Skeletal muscle satellite cell (primary cell): ENCODE results near the gene NRF1.

ENCODE experiments used
- H3K27me3 ChIP-seq: 2 replicates; pipeline ENCODE4 v1.7.0; 2013; ENCODE audit warnings: low read length; ENCODE audit not compliant: control insufficient read depth, insufficient read depth
- H3K36me3 ChIP-seq: 2 replicates; pipeline ENCODE4 v1.7.0; 2013; ENCODE audit warnings: mild to moderate bottlenecking, control low read depth, low read length; ENCODE audit not compliant: insufficient read depth
- H3K4me1 ChIP-seq: 2 replicates; pipeline ENCODE4 v1.7.0; 2013; ENCODE audit warnings: low read length; ENCODE audit not compliant: control insufficient read depth, insufficient read depth
- H3K4me2 ChIP-seq: 2 replicates; pipeline ENCODE4 v1.7.0; 2013; ENCODE audit warnings: mild to moderate bottlenecking, low read length
- H3K4me3 ChIP-seq: 2 replicates; pipeline ENCODE4 v1.7.0; 2013; ENCODE audit warnings: low read length
- H3K9ac ChIP-seq: 2 replicates; pipeline ENCODE4 v1.7.0; 2013; ENCODE audit warnings: mild to moderate bottlenecking, low read depth, low read length, moderate library complexity
- H3K9me3 ChIP-seq: replicated peaks from 2 replicates; pipeline ENCODE4 v1.7.0; 2013; ENCODE audit warnings: mild to moderate bottlenecking, control low read depth, low read length

Gene NRF1

GRCh38 chr7:129769400-129769774 is 157.9 kb downstream of the NRF1 start:
- H3K4me2 ChIP-seq = no peak overlapping the region
- no peak overlapping the region for H3K4me3 ChIP-seq
- H3K9me3 ChIP-seq = no peaks in the 10 kb centered on the region
- H3K9ac ChIP-seq = no peak overlapping the region
- no peaks in the 10 kb centered on the region for H3K36me3 ChIP-seq
- H3K4me1 ChIP-seq = no peaks in the 10 kb centered on the region
- H3K27me3 ChIP-seq = peaks cover 16% of the 10 kb centered on the region

GRCh38 chr7:129769866-129770808 is 158.6 kb downstream of the NRF1 start:
- no peak overlapping the region for H3K9ac ChIP-seq
- no peaks in the 10 kb centered on the region for H3K36me3 ChIP-seq
- H3K4me2 ChIP-seq = no peak overlapping the region
- H3K27me3 ChIP-seq = peaks cover 18% of the 10 kb centered on the region
- no peaks in the 10 kb centered on the region for H3K4me1 ChIP-seq
- H3K4me3 ChIP-seq = no peak overlapping the region
- no peaks in the 10 kb centered on the region for H3K9me3 ChIP-seq

DNA sequence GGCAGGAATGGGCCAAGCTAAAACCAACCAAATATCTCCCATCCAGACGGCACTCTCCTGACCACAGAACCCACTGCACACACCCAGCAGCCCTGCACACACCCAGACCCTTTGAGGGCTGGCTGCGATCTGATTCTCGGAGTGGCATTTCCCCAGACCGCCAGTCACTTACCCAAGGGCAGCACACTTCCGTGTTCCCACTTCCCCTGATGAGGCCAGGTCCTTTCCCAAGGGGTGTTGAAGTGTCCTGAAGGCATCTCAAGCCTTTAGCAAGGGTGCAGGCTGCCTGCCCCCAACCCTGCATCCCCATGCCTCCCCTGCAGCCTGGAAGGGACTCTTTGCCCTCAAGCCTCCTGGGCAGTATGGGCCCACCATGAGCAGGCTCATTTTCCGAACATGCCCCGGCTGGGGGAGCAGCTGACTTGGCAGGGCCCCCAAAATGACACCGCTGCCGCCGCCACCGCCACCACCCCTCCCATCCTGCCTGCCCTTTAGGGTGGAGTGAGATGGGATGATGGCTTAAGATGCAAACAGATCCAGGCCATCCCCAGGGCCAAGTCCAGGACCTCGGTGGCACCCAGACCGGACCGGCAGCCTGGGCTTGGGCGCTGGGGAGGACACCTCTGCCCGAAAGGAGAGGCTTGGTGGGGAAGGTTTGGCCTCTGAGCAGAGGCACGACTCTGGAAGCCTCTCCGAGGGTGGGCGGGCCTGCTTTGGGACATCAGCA is 159.8 kb downstream of the NRF1 start:
- Histone ChIP-seq H3K4me3 (no peak overlapping the region), H3K9me3 (no peaks in the 10 kb centered on the region), H3K4me1 (no peaks in the 10 kb centered on the region), H3K36me3 (no peaks in the 10 kb centered on the region), H3K9ac (no peak overlapping the region), H3K27me3 (peaks cover 23% of the 10 kb centered on the region), H3K4me2 (no peak overlapping the region)

- Histone ChIP-seq H3K27me3 (peaks cover 25% of the 10 kb centered on the region), H3K4me3 (no peak overlapping the region)
Measured at GRCh38 chr7:129771928-129772479, 160.5 kb downstream of the NRF1 start.

GRCh38 chr7:129772646-129773280 is 161.2 kb downstream of the NRF1 start:
- Histone ChIP-seq H3K4me3 (no peak overlapping the region), H3K36me3 (no peaks in the 10 kb centered on the region), H3K9me3 (no peaks in the 10 kb centered on the region), H3K4me1 (no peaks in the 10 kb centered on the region), H3K27me3 (peaks cover 33% of the 10 kb centered on the region), H3K9ac (no peak overlapping the region), H3K4me2 (no peak overlapping the region)

More at GRCh38 chr7:129771928-129772479, 160.5 kb downstream of the NRF1 start:
- Histone ChIP-seq H3K9ac (no peak overlapping the region), H3K36me3 (no peaks in the 10 kb centered on the region), H3K9me3 (no peaks in the 10 kb centered on the region), H3K4me2 (no peak overlapping the region), H3K4me1 (no peaks in the 10 kb centered on the region)

DNA sequence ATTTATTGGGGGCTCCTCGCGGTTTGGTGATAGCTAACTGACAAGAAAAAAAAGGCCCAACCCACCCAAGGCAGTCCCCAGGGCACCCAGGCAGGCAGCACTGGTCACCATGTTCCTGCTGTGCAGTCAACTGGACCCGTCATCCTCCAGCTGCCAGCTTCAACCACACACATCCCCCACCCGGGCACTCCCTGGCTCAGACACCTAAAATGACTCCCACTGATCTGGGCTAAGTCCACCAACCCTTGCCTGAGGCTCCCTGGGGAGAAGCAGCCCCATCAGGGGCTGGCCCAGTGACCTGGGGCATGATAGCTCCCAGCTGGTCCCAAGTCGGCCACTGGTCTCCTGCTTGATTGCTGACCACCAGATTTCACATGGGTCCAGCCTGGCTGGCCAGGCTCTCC is 161.8 kb downstream of the NRF1 start:
- peaks cover 38% of the 10 kb centered on the region for H3K27me3 ChIP-seq
- no peaks in the 10 kb centered on the region for H3K9me3 ChIP-seq
- H3K4me1 ChIP-seq = no peaks in the 10 kb centered on the region
- no peak overlapping the region for H3K9ac ChIP-seq
- no peak overlapping the region for H3K4me3 ChIP-seq
- no peaks in the 10 kb centered on the region for H3K36me3 ChIP-seq
- no peak overlapping the region for H3K4me2 ChIP-seq

DNA sequence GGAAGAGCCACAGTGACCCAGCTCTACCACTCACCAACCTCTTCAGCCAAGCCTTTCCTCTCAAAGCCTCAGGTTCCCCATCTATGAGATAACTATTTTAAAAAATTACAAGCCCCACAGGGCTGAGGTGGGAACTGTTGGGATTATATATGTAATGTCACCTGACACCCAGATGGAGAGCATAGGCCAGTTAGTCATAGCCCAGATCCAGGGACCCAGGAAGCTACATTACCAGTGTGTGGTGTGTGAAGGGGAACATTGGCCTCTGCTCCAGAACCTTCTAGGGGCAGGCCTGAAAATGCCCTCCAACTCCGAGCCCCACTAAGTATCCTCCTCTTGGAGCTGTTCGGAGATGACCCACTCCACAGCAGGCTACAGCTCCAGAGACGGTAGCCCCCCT is 162.4 kb downstream of the NRF1 start:
- no peak overlapping the region for H3K4me3 ChIP-seq
- H3K27me3 ChIP-seq = peaks cover 43% of the 10 kb centered on the region
- H3K4me2 ChIP-seq = no peak overlapping the region
- H3K36me3 ChIP-seq = no peaks in the 10 kb centered on the region
- H3K4me1 ChIP-seq = no peaks in the 10 kb centered on the region
- H3K9me3 ChIP-seq = no peaks in the 10 kb centered on the region
- no peak overlapping the region for H3K9ac ChIP-seq

- Histone ChIP-seq H3K36me3 (no peaks in the 10 kb centered on the region), H3K4me1 (peaks cover 3% of the 10 kb centered on the region), H3K27me3 (peaks cover 48% of the 10 kb centered on the region), H3K4me3 (no peak overlapping the region), H3K9me3 (no peaks in the 10 kb centered on the region), H3K9ac (no peak overlapping the region), H3K4me2 (no peak overlapping the region)
Measured at GRCh38 chr7:129774359-129774758, 162.8 kb downstream of the NRF1 start.

GRCh38 chr7:129774871-129775694 is 163.6 kb downstream of the NRF1 start:
- Histone ChIP-seq H3K9ac (no peak overlapping the region), H3K27me3 (peaks cover 48% of the 10 kb centered on the region), H3K4me3 (no peak overlapping the region), H3K9me3 (no peaks in the 10 kb centered on the region), H3K36me3 (no peaks in the 10 kb centered on the region), H3K4me1 (peaks cover 8% of the 10 kb centered on the region), H3K4me2 (no peak overlapping the region)

GRCh38 chr7:129775695-129776361 is 164.3 kb downstream of the NRF1 start:
- H3K4me2 ChIP-seq = no peak overlapping the region
- no peak overlapping the region for H3K9ac ChIP-seq
- peaks cover 10% of the 10 kb centered on the region for H3K4me1 ChIP-seq
- H3K36me3 ChIP-seq = no peaks in the 10 kb centered on the region
- no peak overlapping the region for H3K4me3 ChIP-seq
- no peaks in the 10 kb centered on the region for H3K9me3 ChIP-seq
- H3K27me3 ChIP-seq = peaks cover 50% of the 10 kb centered on the region
